ENCODE data around the gene PRKCA.

Gene PRKCA

GRCh38 chr17:66764506-66764905, 462.1 kb downstream of the PRKCA start:
- no peaks in the 10 kb centered on the region for H3K9me2 ChIP-seq (replicated peaks; ENCODE audit: low read depth, low read length)
- no peaks in the 10 kb centered on the region for H3K36me3 ChIP-seq (ENCODE audit: insufficient read depth, low read length)
- no peak for TF ChIP-seq EZH2phosphoT487 (IDR thresholded peaks at IDR 0.05; ENCODE audit: borderline replicate concordance)
- no peak for TF ChIP-seq CTCF (conservative IDR thresholded peaks at IDR 0.05; ENCODE audit: low read length)
- no peak overlapping the region for H3K9ac ChIP-seq (ENCODE audit: low read depth, low read length, poor library complexity, severe bottlenecking)
- H3K9me3 ChIP-seq (ENCODE audit: insufficient read depth, low read depth, low read length) = no peaks in the 10 kb centered on the region
- no peaks in the 10 kb centered on the region for H3K79me2 ChIP-seq (ENCODE audit: insufficient read depth, low read length)
- H4K20me1 ChIP-seq (ENCODE audit: insufficient read depth, low read length, poor library complexity, severe bottlenecking) = no peaks in the 10 kb centered on the region
- H2AFZ ChIP-seq (ENCODE audit: low read length) = no peak overlapping the region
- H3K4me2 ChIP-seq (ENCODE audit: low read depth, low read length, poor library complexity, severe bottlenecking) = no peak overlapping the region
- no peaks in the 10 kb centered on the region for H3K27me3 ChIP-seq (ENCODE audit: insufficient read depth, low read length, poor library complexity, severe bottlenecking)
- no peak overlapping the region for H3K4me3 ChIP-seq (ENCODE audit: low read length, poor library complexity, severe bottlenecking)
- H3K4me1 ChIP-seq (ENCODE audit: insufficient read depth, low read length, poor library complexity, severe bottlenecking) = no peaks in the 10 kb centered on the region
- no peaks in the 10 kb centered on the region for H3F3A ChIP-seq (ENCODE audit: low read depth)

GRCh38 chr17:66767154-66767933, 464.9 kb downstream of the PRKCA start:
- TF ChIP-seq EZH2phosphoT487 (IDR thresholded peaks at IDR 0.05; ENCODE audit: borderline replicate concordance) = no peak
- TF ChIP-seq CTCF (conservative IDR thresholded peaks at IDR 0.05; ENCODE audit: low read length) = no peak
- H3F3A ChIP-seq (ENCODE audit: low read depth) = no peaks in the 10 kb centered on the region

GRCh38 chr17:66769911-66770310, 467.5 kb downstream of the PRKCA start:
- no peak overlapping the region for H3K4me2 ChIP-seq (ENCODE audit: low read depth, low read length, poor library complexity, severe bottlenecking)
- no peaks in the 10 kb centered on the region for H3K9me3 ChIP-seq (ENCODE audit: insufficient read depth, low read depth, low read length)
- H3K9me2 ChIP-seq (replicated peaks; ENCODE audit: low read depth, low read length) = no peaks in the 10 kb centered on the region
- no peak overlapping the region for H3K9ac ChIP-seq (ENCODE audit: low read depth, low read length, poor library complexity, severe bottlenecking)
- no peaks in the 10 kb centered on the region for H3K79me2 ChIP-seq (ENCODE audit: insufficient read depth, low read length)
- no peak overlapping the region for H2AFZ ChIP-seq (ENCODE audit: low read length)
- TF ChIP-seq CTCF (conservative IDR thresholded peaks at IDR 0.05; ENCODE audit: low read length) (no peak), EZH2phosphoT487 (IDR thresholded peaks at IDR 0.05; ENCODE audit: borderline replicate concordance) (no peak)
- no peaks in the 10 kb centered on the region for H4K20me1 ChIP-seq (ENCODE audit: insufficient read depth, low read length, poor library complexity, severe bottlenecking)
- H3K36me3 ChIP-seq (ENCODE audit: insufficient read depth, low read length) = no peaks in the 10 kb centered on the region
- H3F3A ChIP-seq (ENCODE audit: low read depth) = no peaks in the 10 kb centered on the region
- no peak overlapping the region for H3K4me3 ChIP-seq (ENCODE audit: low read length, poor library complexity, severe bottlenecking)
- H3K4me1 ChIP-seq (ENCODE audit: insufficient read depth, low read length, poor library complexity, severe bottlenecking) = no peaks in the 10 kb centered on the region
- H3K27me3 ChIP-seq (ENCODE audit: insufficient read depth, low read length, poor library complexity, severe bottlenecking) = no peaks in the 10 kb centered on the region

More at GRCh38 chr17:66767154-66767933, 464.9 kb downstream of the PRKCA start:
- Histone ChIP-seq H3K9ac (ENCODE audit: low read depth, low read length, poor library complexity, severe bottlenecking) (no peak overlapping the region), H3K9me3 (ENCODE audit: insufficient read depth, low read depth, low read length) (no peaks in the 10 kb centered on the region), H3K27me3 (ENCODE audit: insufficient read depth, low read length, poor library complexity, severe bottlenecking) (no peaks in the 10 kb centered on the region), H3K4me1 (ENCODE audit: insufficient read depth, low read length, poor library complexity, severe bottlenecking) (no peaks in the 10 kb centered on the region), H3K9me2 (replicated peaks; ENCODE audit: low read depth, low read length) (no peaks in the 10 kb centered on the region), H3K4me2 (ENCODE audit: low read depth, low read length, poor library complexity, severe bottlenecking) (no peak overlapping the region), H3K4me3 (ENCODE audit: low read length, poor library complexity, severe bottlenecking) (no peak overlapping the region), H2AFZ (ENCODE audit: low read length) (no peak overlapping the region), H4K20me1 (ENCODE audit: insufficient read depth, low read length, poor library complexity, severe bottlenecking) (no peaks in the 10 kb centered on the region), H3K79me2 (ENCODE audit: insufficient read depth, low read length) (no peaks in the 10 kb centered on the region), H3K36me3 (ENCODE audit: insufficient read depth, low read length) (no peaks in the 10 kb centered on the region)
